ENCODE data around the gene BRCC3.

- no peak for TF ChIP-seq MTA3 (CRISPR knock-in tag; IDR thresholded peaks at IDR 0.05)
- no peak for TF ChIP-seq KLF12 (CRISPR knock-in tag; IDR thresholded peaks at IDR 0.05; ENCODE audit: borderline replicate concordance)
- no peak for TF ChIP-seq ETV6 (CRISPR knock-in tag; conservative IDR thresholded peaks at IDR 0.05)
These were observed 43.7 kb upstream of the BRCC3 start for GRCh38 chrX:155027509-155028066.

All from HepG2 (cell line).